Upper lobe of left lung (tissue), 4 donors: ENCODE results near the gene SLC45A3.

Experiments used
- EP300 ChIP-seq, 4 donors: sonication (generic); formaldehyde crosslinking; IDR thresholded peaks; one replicate each; pipeline ENCODE4 v1.5.1; 2017; ENCODE audit warnings: antibody characterized with exemption in 4 of 4, control low read depth in 2 of 4
- POLR2A ChIP-seq, 4 donors: fragments of 450-650 bp; IDR thresholded peaks; one replicate each; pipeline ENCODE4 v1.5.1; 2016 to 2017; ENCODE audit warnings: antibody characterized with exemption in 4 of 4, mild to moderate bottlenecking in 2 of 4
- POLR2AphosphoS5 ChIP-seq, 2 donors: sonication (generic); formaldehyde crosslinking; IDR thresholded peaks; one replicate each; pipeline ENCODE4 v1.5.1; 2017; ENCODE audit warnings: antibody characterized with exemption in 2 of 2
- TF ChIP-seq, protein P1 (sequence below), 6 experiments: fragments of 450-650 bp in 4 of 6; fragments of 200-600 bp in 2 of 6; sonication (generic) in 2 of 6; IDR thresholded peaks; one replicate each; pipeline ENCODE4 v1.5.1; 2016 to 2019; ENCODE audit warnings: antibody characterized with exemption in 6 of 6

GRCh38 chr1:205668951-205669340 lies 11.4 kb downstream of the SLC45A3 start:
- TF ChIP-seq POLR2AphosphoS5 (IDR thresholded peaks at IDR 0.05): no peak
- TF ChIP-seq EP300 (IDR thresholded peaks at IDR 0.05): no peak
- TF ChIP-seq, protein P1, sequence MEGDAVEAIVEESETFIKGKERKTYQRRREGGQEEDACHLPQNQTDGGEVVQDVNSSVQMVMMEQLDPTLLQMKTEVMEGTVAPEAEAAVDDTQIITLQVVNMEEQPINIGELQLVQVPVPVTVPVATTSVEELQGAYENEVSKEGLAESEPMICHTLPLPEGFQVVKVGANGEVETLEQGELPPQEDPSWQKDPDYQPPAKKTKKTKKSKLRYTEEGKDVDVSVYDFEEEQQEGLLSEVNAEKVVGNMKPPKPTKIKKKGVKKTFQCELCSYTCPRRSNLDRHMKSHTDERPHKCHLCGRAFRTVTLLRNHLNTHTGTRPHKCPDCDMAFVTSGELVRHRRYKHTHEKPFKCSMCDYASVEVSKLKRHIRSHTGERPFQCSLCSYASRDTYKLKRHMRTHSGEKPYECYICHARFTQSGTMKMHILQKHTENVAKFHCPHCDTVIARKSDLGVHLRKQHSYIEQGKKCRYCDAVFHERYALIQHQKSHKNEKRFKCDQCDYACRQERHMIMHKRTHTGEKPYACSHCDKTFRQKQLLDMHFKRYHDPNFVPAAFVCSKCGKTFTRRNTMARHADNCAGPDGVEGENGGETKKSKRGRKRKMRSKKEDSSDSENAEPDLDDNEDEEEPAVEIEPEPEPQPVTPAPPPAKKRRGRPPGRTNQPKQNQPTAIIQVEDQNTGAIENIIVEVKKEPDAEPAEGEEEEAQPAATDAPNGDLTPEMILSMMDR (IDR thresholded peaks at IDR 0.05): no peak
- no peak for TF ChIP-seq POLR2A (IDR thresholded peaks at IDR 0.05)
